HG02981 (cell line): Measurements from ENCODE around the gene ZNF587.
"Not testable (repeated sequence)": the region's sequence is repeated elsewhere in the genome, so short reads cannot be mapped to it uniquely, and the experiment has no call there.

Source experiments
- ATAC-seq: cut with Tn5 transposase; IDR thresholded peaks from one replicate; pipeline ENCODE4 v1.9.1; 2021; ENCODE audit warnings: mild to moderate bottlenecking, moderate library complexity; ENCODE audit not compliant: unreplicated experiment

The ZNF587 gene

GRCh38 chr19:57849666-57850473 lies at the start of gene ZNF587:
ZNF587 (plus strand) TSS chr19:57849859; CDS start chr19:57850039, 180 bp downstream.
- peak; percentile 96 for ATAC-seq

- no peak for ATAC-seq
Measured at GRCh38 chr19:57800696-57801095, 49.0 kb upstream of the ZNF587 start.

- ATAC-seq: no peak
Measured at GRCh38 chr19:57802269-57802668, 47.4 kb upstream of the ZNF587 start.

- no peak for ATAC-seq
Measured at GRCh38 chr19:57803265-57803593, 46.4 kb upstream of the ZNF587 start.

- ATAC-seq: no peak
Measured at GRCh38 chr19:57803594-57804325, 45.9 kb upstream of the ZNF587 start.

- ATAC-seq: no peak
Measured at GRCh38 chr19:57807541-57807940, 42.1 kb upstream of the ZNF587 start.

GRCh38 chr19:57810410-57811295 lies 39.0 kb upstream of the ZNF587 start:
- ATAC-seq: not testable (repeated sequence)

GRCh38 chr19:57812226-57812625 lies 37.4 kb upstream of the ZNF587 start:
- no peak for ATAC-seq

- ATAC-seq: not testable (repeated sequence)
Measured at GRCh38 chr19:57812975-57813820, 36.5 kb upstream of the ZNF587 start.

GRCh38 chr19:57813919-57814504 lies 35.6 kb upstream of the ZNF587 start:
- ATAC-seq: no peak

- ATAC-seq: peak; percentile 71
Measured at GRCh38 chr19:57814505-57815246, 35.0 kb upstream of the ZNF587 start, which contains the start of gene ZNF552. ZNF552 (minus strand) TSS chr19:57814913; CDS start chr19:57814743, 170 bp downstream.

- ATAC-seq: no peak
Measured at GRCh38 chr19:57815247-57816075, 34.2 kb upstream of the ZNF587 start.

- ATAC-seq: no peak
Measured at GRCh38 chr19:57816652-57817051, 33.0 kb upstream of the ZNF587 start.

- ATAC-seq: no peak
Measured at GRCh38 chr19:57817976-57818375, 31.7 kb upstream of the ZNF587 start.

- no peak for ATAC-seq
Measured at GRCh38 chr19:57818378-57818777, 31.3 kb upstream of the ZNF587 start.

- ATAC-seq: peak; percentile 88
Measured at GRCh38 chr19:57819475-57820148, 30.0 kb upstream of the ZNF587 start.

- ATAC-seq: no peak
Measured at GRCh38 chr19:57820599-57820998, 29.1 kb upstream of the ZNF587 start.

GRCh38 chr19:57821095-57821494 lies 28.6 kb upstream of the ZNF587 start:
- ATAC-seq: not testable (repeated sequence)
